NT2/D1 (cell line): ENCODE results near the gene SFSWAP.

Source experiments
- YY1 ChIP-seq: IDR thresholded peaks from 2 replicates; pipeline ENCODE4 v1.6.1; 2011; ENCODE audit not compliant: insufficient read length, insufficient read depth
- ZNF274 ChIP-seq: IDR thresholded peaks from 2 replicates; pipeline ENCODE4 v1.6.1; 2011; ENCODE audit warnings: mild to moderate bottlenecking, low read depth, low read length

- TF ChIP-seq YY1 (no peak), ZNF274 (no peak)
These were observed 18.5 kb downstream of the SFSWAP start for GRCh38 chr12:131729254-131729955.
